ENCODE data around the gene PIP5K1A. TPM values are rescaled to one million over a fixed set of nuclear protein-coding genes. Genes with fewer than 3 reads are reported as not detected.
A peak's percentile ranks its signal among the peaks of the same experiment; 100 is the strongest.

Gene PIP5K1A
- total and polyA plus RNA-seq, 2 of the 8 experiments (the other 6 are each of a cell fraction or from before 2014, with no cell fraction given), result 87.5 to 105 TPM

- no peak for TF ChIP-seq SUZ12 (IDR thresholded peaks at IDR 0.05; ENCODE audit: low read length)
- TF ChIP-seq BRCA1 (IDR thresholded peaks at IDR 0.05; ENCODE audit: low read depth, low read length), result no peak
- no peak for TF ChIP-seq KDM4A (IDR thresholded peaks at IDR 0.05; ENCODE audit: low read depth, low read length, severe bottlenecking)
- no peak for TF ChIP-seq SAP30 (IDR thresholded peaks at IDR 0.05; ENCODE audit: insufficient read depth, insufficient replicate concordance, low read length)
- TF ChIP-seq HDAC2 (IDR thresholded peaks at IDR 0.05; ENCODE audit: borderline replicate concordance in 1 of 2, low read depth in 2 of 2, low read length in 2 of 2), result no peak
- no peak for TF ChIP-seq EZH2 (IDR thresholded peaks at IDR 0.05; ENCODE audit: low read depth, low read length, severe bottlenecking)
- no peak for TF ChIP-seq ATF3 (IDR thresholded peaks at IDR 0.05; ENCODE audit: insufficient read depth, low read depth, low read length)
- no peak for DNase-seq (ENCODE audit: low read depth in 1 of 2, low spot score in 2 of 2)
- H4K5ac ChIP-seq (ENCODE audit: insufficient read length, low read depth, low read length), result no peak overlapping the region
- no peak for FAIRE-seq
- peaks cover 6% of the 10 kb centered on the region for H3K23me2 ChIP-seq (ENCODE audit: low read depth, low read length)
- no peak overlapping the region for H3K18ac ChIP-seq (ENCODE audit: extremely low read depth, low read length)
- peaks cover 12 to 53% of the 10 kb centered on the region in 2 experiments; a peak in 3 of 4 replicates for H3K79me2 ChIP-seq (ENCODE audit: control insufficient read depth in 1 of 2, insufficient read depth in 2 of 2, low read length in 2 of 2)
- no peak overlapping the region for H2BK5ac ChIP-seq (ENCODE audit: low read depth, low read length)
- peak overlapping the region in 3 of 4 experiments; percentile 82 to 84 (median 83); a peak in 6 of 7 replicates for H3K9ac ChIP-seq (replicated peaks in 1 of 4; ENCODE audit: extremely low read depth in 1 of 4, low read depth in 3 of 4, low read length in 3 of 4)
- no peak overlapping the region for H2BK20ac ChIP-seq (ENCODE audit: low read length)
- H2BK12ac ChIP-seq (ENCODE audit: low read depth, low read length), result no peak overlapping the region
- peaks cover 0 to 1% (median 0%) of the 10 kb centered on the region in 4 experiments; a peak in 1 of 7 replicates for H3K4me1 ChIP-seq (replicated peaks in 1 of 4; ENCODE audit: control insufficient read depth in 3 of 4, insufficient read depth in 4 of 4, low read length in 3 of 4)
- no peak overlapping the region for H4K91ac ChIP-seq (replicated peaks; ENCODE audit: insufficient read length, low read length)
- WGBS, 2 experiments (ENCODE audit: extremely low coverage in 1 of 2, insufficient coverage in 1 of 2, insufficient read length in 1 of 2, insufficient replicate concordance in 2 of 2, low coverage in 1 of 2, low lambda C conversion rate in 2 of 2, missing lambda C conversion rate in 1 of 2), result 69% methylated on average over 10 of the region's 10 CpGs; no CpG with 5 or more reads in 1 of the 2 experiments
- H3K4me2 ChIP-seq (ENCODE audit: insufficient read depth in 1 of 2, low read depth in 2 of 2, low read length in 2 of 2), result peak overlapping the region; percentile 72 to 75
- no peak overlapping the region for H3K56ac ChIP-seq (replicated peaks; ENCODE audit: insufficient read length, low read depth, low read length)
- peak overlapping the region; percentile 67 to 92 (median 82) for H3K4me3 ChIP-seq (ENCODE audit: extremely low read depth in 1 of 4, insufficient read depth in 2 of 4, low read depth in 3 of 4, low read length in 4 of 4)
- H3K23ac ChIP-seq (ENCODE audit: insufficient read length), result no peak overlapping the region
- H3K36me3 ChIP-seq (ENCODE audit: control insufficient read depth in 2 of 4, insufficient read depth in 4 of 4, low read length in 3 of 4), result peaks cover 0 to 2% (median 0%) of the 10 kb centered on the region in 4 experiments; a peak in 1 of 8 replicates
- peak overlapping the region; percentile 65; the same call in 1 of the 2 replicates for H2AK5ac ChIP-seq (ENCODE audit: low read depth, low read length)
- no peaks in the 10 kb centered on the region for H3K9me3 ChIP-seq (ENCODE audit: insufficient read depth in 2 of 2, low read depth in 1 of 2, low read length in 1 of 2)
- no peak overlapping the region for H2AFZ ChIP-seq (ENCODE audit: low read length)
- H3K27me3 ChIP-seq (replicated peaks in 1 of 4; ENCODE audit: control insufficient read depth in 3 of 4, extremely low read depth in 1 of 4, insufficient read depth in 3 of 4, low read length in 3 of 4), result no peaks in the 10 kb centered on the region
- no peak overlapping the region for H2BK120ac ChIP-seq (replicated peaks; ENCODE audit: low read depth, low read length)
- H4K8ac ChIP-seq (ENCODE audit: extremely low read depth, insufficient read depth, low read length), result no peak overlapping the region
- H3K27ac ChIP-seq (ENCODE audit: low read depth, low read length), result peak overlapping the region; percentile 80
- POLR2A ChIA-PET (ENCODE audit: partially characterized antibody), result interaction anchor here (0.6 to 2.9 kb wide), 16 partner anchors 9 to 707 kb away, joined by 3 to 12 read pairs (median 4); partner anchors contain the start of genes C1orf56, TUFT1 and ZNF687
- CTCF ChIA-PET (ENCODE audit: partially characterized antibody), result interaction anchor here (0.5 to 1.2 kb wide), 3 partner anchors 26 to 42 kb away, joined by 3 read pairs; partner anchors contain the start of gene ZNF687
- H3K79me1 ChIP-seq (ENCODE audit: low read depth, low read length), result no peaks in the 10 kb centered on the region; the same call in 1 of the 2 replicates
- peaks cover 2 to 3% of the 10 kb centered on the region in 2 experiments for H4K20me1 ChIP-seq (replicated peaks in 1 of 2; ENCODE audit: control insufficient read depth in 1 of 2, insufficient read depth in 2 of 2, low read length in 2 of 2)
- no peak overlapping the region for H2BK15ac ChIP-seq (ENCODE audit: low read length)
- no peak overlapping the region for H3K4ac ChIP-seq (replicated peaks; ENCODE audit: insufficient read length, low read depth, low read length)
- no peak overlapping the region for H3K14ac ChIP-seq (ENCODE audit: insufficient read length)
Observed at GRCh38 chr1:151255381-151255780, 57.0 kb downstream of the PIP5K1A start.

Measured in H1 (cell line).